GM23338 (cell line): ENCODE data around the gene BACH1.

ENCODE experiments used
- CREB1 ChIP-seq: fragments of 250-450 bp; sonication (Bioruptor Pico); IDR thresholded peaks from 2 replicates; pipeline ENCODE4 v1.5.0; 2020; ENCODE audit warnings: low read depth, mild to moderate bottlenecking, moderate library complexity
- ETS1 ChIP-seq: IDR thresholded peaks from 2 replicates; pipeline ENCODE4 v1.6.1; 2016; ENCODE audit warnings: antibody characterized with exemption
- EZH2 ChIP-seq: fragments of 200-600 bp; sonication (generic); IDR thresholded peaks from one replicate; pipeline ENCODE4 v1.8.0; 2017; ENCODE audit warnings: antibody characterized with exemption, mild to moderate bottlenecking, low read depth; ENCODE audit not compliant: unreplicated experiment
- EZH2phosphoT487 ChIP-seq: fragments of 200-600 bp; sonication (generic); IDR thresholded peaks from one replicate; pipeline ENCODE4 v1.8.1; 2018; ENCODE audit warnings: antibody characterized with exemption; ENCODE audit not compliant: unreplicated experiment
- JUNB ChIP-seq: IDR thresholded peaks from one replicate; pipeline ENCODE4 v1.6.1; 2016; ENCODE audit warnings: antibody characterized with exemption; ENCODE audit not compliant: unreplicated experiment
- POLR2AphosphoS5 ChIP-seq: IDR thresholded peaks from 2 replicates; pipeline ENCODE4 v1.6.1; 2016; ENCODE audit warnings: antibody characterized with exemption, low read depth
- STAT1 ChIP-seq: IDR thresholded peaks from one replicate; pipeline ENCODE4 v1.6.1; 2016; ENCODE audit warnings: antibody characterized with exemption; ENCODE audit not compliant: unreplicated experiment
- ZNF114 ChIP-seq: fragments of 250-450 bp; sonication (Bioruptor Pico); IDR thresholded peaks from 2 replicates; pipeline ENCODE4 v1.5.0; 2020; ENCODE audit warnings: mild to moderate bottlenecking, moderate library complexity
- ZNF331 ChIP-seq: fragments of 250-450 bp; sonication (Bioruptor Pico); IDR thresholded peaks from 2 replicates; pipeline ENCODE4 v1.5.0; 2020; ENCODE audit warnings: low read depth, mild to moderate bottlenecking, moderate library complexity
- TF ChIP-seq, protein P1 (sequence below), 2 experiments: fragments of 200-600 bp in 1 of 2; sonication (generic) in 1 of 2; conservative IDR thresholded peaks; 2 replicates each; pipeline versions ENCODE4 v1.5.1 to v1.6.1; 2016 to 2017; ENCODE audit warnings: antibody characterized with exemption in 2 of 2, low read depth in 2 of 2, mild to moderate bottlenecking in 2 of 2, moderate library complexity in 1 of 2
- TF ChIP-seq, protein P2 (sequence below): IDR thresholded peaks from one replicate; pipeline ENCODE4 v1.6.1; 2018; ENCODE audit warnings: antibody characterized with exemption; ENCODE audit not compliant: unreplicated experiment
- TF ChIP-seq, protein P3 (sequence below): fragments of 250-450 bp; sonication (Bioruptor Pico); IDR thresholded peaks from 2 replicates; pipeline ENCODE4 v1.5.0; 2020; ENCODE audit warnings: mild to moderate bottlenecking, moderate library complexity

DNA sequence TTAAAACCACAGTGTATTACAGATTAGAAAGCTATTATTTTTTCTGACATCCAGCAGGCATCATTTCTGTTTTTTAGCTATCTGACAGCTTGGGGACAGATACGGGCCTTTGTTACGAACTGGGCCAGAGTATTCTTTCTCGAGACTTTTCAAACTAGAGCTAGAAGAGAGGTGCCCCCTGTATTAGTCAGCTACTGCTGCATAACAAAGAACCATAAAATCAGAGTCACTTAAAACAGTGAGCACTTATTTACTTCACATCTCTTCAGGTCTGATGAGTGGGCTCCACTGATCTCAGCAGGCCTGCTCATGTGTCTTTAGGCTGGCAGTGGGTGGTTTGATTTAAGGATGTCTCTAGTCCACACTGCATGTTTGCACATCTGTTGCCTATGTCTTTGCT is 67.8 kb downstream of the BACH1 start:
- TF ChIP-seq EZH2phosphoT487 = no peak
- no peak for TF ChIP-seq EZH2
- TF ChIP-seq, protein P1, sequence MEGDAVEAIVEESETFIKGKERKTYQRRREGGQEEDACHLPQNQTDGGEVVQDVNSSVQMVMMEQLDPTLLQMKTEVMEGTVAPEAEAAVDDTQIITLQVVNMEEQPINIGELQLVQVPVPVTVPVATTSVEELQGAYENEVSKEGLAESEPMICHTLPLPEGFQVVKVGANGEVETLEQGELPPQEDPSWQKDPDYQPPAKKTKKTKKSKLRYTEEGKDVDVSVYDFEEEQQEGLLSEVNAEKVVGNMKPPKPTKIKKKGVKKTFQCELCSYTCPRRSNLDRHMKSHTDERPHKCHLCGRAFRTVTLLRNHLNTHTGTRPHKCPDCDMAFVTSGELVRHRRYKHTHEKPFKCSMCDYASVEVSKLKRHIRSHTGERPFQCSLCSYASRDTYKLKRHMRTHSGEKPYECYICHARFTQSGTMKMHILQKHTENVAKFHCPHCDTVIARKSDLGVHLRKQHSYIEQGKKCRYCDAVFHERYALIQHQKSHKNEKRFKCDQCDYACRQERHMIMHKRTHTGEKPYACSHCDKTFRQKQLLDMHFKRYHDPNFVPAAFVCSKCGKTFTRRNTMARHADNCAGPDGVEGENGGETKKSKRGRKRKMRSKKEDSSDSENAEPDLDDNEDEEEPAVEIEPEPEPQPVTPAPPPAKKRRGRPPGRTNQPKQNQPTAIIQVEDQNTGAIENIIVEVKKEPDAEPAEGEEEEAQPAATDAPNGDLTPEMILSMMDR (conservative IDR thresholded peaks at IDR 0.05; ENCODE audit: low read depth in 2 of 2) = no peak
- TF ChIP-seq POLR2AphosphoS5 = no peak
- TF ChIP-seq JUNB = no peak
- no peak for TF ChIP-seq CREB1
- TF ChIP-seq, protein P2, sequence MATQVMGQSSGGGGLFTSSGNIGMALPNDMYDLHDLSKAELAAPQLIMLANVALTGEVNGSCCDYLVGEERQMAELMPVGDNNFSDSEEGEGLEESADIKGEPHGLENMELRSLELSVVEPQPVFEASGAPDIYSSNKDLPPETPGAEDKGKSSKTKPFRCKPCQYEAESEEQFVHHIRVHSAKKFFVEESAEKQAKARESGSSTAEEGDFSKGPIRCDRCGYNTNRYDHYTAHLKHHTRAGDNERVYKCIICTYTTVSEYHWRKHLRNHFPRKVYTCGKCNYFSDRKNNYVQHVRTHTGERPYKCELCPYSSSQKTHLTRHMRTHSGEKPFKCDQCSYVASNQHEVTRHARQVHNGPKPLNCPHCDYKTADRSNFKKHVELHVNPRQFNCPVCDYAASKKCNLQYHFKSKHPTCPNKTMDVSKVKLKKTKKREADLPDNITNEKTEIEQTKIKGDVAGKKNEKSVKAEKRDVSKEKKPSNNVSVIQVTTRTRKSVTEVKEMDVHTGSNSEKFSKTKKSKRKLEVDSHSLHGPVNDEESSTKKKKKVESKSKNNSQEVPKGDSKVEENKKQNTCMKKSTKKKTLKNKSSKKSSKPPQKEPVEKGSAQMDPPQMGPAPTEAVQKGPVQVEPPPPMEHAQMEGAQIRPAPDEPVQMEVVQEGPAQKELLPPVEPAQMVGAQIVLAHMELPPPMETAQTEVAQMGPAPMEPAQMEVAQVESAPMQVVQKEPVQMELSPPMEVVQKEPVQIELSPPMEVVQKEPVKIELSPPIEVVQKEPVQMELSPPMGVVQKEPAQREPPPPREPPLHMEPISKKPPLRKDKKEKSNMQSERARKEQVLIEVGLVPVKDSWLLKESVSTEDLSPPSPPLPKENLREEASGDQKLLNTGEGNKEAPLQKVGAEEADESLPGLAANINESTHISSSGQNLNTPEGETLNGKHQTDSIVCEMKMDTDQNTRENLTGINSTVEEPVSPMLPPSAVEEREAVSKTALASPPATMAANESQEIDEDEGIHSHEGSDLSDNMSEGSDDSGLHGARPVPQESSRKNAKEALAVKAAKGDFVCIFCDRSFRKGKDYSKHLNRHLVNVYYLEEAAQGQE = no peak
- TF ChIP-seq ZNF331 (CRISPR knock-in tag) = no peak
- TF ChIP-seq STAT1 = no peak
- no peak for TF ChIP-seq ZNF114 (CRISPR knock-in tag)
- no peak for TF ChIP-seq ETS1
- TF ChIP-seq, protein P3, sequence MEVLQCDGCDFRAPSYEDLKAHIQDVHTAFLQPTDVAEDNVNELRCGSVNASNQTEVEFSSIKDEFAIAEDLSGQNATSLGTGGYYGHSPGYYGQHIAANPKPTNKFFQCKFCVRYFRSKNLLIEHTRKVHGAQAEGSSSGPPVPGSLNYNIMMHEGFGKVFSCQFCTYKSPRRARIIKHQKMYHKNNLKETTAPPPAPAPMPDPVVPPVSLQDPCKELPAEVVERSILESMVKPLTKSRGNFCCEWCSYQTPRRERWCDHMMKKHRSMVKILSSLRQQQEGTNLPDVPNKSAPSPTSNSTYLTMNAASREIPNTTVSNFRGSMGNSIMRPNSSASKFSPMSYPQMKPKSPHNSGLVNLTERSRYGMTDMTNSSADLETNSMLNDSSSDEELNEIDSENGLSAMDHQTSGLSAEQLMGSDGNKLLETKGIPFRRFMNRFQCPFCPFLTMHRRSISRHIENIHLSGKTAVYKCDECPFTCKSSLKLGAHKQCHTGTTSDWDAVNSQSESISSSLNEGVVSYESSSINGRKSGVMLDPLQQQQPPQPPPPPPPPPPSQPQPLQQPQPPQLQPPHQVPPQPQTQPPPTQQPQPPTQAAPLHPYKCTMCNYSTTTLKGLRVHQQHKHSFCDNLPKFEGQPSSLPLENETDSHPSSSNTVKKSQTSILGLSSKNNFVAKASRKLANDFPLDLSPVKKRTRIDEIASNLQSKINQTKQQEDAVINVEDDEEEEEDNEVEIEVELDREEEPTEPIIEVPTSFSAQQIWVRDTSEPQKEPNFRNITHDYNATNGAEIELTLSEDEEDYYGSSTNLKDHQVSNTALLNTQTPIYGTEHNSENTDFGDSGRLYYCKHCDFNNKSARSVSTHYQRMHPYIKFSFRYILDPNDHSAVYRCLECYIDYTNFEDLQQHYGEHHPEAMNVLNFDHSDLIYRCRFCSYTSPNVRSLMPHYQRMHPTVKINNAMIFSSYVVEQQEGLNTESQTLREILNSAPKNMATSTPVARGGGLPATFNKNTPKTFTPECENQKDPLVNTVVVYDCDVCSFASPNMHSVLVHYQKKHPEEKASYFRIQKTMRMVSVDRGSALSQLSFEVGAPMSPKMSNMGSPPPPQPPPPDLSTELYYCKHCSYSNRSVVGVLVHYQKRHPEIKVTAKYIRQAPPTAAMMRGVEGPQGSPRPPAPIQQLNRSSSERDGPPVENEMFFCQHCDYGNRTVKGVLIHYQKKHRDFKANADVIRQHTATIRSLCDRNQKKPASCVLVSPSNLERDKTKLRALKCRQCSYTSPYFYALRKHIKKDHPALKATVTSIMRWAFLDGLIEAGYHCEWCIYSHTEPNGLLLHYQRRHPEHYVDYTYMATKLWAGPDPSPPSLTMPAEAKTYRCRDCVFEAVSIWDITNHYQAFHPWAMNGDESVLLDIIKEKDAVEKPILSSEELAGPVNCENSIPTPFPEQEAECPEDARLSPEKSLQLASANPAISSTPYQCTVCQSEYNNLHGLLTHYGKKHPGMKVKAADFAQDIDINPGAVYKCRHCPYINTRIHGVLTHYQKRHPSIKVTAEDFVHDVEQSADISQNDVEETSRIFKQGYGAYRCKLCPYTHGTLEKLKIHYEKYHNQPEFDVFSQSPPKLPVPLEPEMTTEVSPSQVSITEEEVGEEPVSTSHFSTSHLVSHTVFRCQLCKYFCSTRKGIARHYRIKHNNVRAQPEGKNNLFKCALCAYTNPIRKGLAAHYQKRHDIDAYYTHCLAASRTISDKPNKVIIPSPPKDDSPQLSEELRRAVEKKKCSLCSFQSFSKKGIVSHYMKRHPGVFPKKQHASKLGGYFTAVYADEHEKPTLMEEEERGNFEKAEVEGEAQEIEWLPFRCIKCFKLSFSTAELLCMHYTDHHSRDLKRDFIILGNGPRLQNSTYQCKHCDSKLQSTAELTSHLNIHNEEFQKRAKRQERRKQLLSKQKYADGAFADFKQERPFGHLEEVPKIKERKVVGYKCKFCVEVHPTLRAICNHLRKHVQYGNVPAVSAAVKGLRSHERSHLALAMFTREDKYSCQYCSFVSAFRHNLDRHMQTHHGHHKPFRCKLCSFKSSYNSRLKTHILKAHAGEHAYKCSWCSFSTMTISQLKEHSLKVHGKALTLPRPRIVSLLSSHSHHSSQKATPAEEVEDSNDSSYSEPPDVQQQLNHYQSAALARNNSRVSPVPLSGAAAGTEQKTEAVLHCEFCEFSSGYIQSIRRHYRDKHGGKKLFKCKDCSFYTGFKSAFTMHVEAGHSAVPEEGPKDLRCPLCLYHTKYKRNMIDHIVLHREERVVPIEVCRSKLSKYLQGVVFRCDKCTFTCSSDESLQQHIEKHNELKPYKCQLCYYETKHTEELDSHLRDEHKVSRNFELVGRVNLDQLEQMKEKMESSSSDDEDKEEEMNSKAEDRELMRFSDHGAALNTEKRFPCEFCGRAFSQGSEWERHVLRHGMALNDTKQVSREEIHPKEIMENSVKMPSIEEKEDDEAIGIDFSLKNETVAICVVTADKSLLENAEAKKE (CRISPR knock-in tag) = no peak
